ENCODE data around the gene VAT1L.

VAT1L gene

DNA sequence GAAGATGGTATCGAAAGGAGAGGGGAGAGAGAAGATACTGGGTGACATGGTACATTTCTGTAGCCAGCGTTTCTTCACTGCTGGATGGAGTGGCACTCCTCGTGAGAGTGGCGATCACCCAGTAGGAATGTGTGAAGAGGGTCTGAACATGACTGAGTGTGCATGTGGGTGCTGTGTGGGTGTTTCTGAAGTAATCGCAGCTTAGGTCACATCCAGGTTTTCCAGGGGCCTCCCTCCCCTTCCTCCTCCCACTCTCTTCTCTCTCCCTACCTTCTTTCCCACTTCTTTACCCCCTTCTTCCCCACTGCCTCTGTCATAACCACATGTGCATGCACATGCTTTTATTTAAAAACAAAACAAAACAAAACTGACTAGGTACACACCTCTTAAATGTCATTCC is 235.8 kb downstream of the VAT1L start:
- Mint-ChIP-seq H3K4me1 (no peaks in the 10 kb centered on the region), H3K27ac (no peak overlapping the region), H3K9me3 (no peaks in the 10 kb centered on the region), H3K4me3 (no peak overlapping the region), H3K27me3 (peaks cover 21% of the 10 kb centered on the region)
- DNase-seq (no peak), ATAC-seq (no peak)

DNA sequence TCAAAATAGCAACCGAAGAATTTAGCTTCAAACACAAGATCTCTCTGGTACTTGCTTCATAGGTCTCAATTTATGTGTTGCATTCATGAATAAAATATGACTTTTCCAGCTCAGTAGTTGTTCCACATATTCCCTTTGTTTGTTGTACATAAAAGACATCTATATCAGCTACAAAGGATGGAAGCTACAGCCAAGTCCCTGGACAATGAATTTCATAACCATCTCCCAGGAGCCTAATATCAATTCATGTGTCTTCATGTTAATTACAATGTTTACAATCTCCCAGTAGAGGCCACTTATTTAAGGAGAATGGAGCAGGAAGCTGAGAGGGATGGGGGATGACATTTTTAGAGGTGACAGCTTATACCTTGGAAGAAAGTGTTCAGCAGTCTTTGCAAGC is 237.3 kb downstream of the VAT1L start:
- no peak overlapping the region for H3K4me3 Mint-ChIP-seq
- no peaks in the 10 kb centered on the region for H3K9me3 Mint-ChIP-seq
- peaks cover 16% of the 10 kb centered on the region for H3K27me3 Mint-ChIP-seq
- H3K4me1 Mint-ChIP-seq, result no peaks in the 10 kb centered on the region
- DNase-seq (no peak), ATAC-seq (no peak)
- no peak overlapping the region for H3K27ac Mint-ChIP-seq

- Mint-ChIP-seq H3K27me3 (peaks cover 8% of the 10 kb centered on the region), H3K27ac (no peak overlapping the region), H3K4me1 (no peaks in the 10 kb centered on the region), H3K9me3 (no peaks in the 10 kb centered on the region), H3K4me3 (no peak overlapping the region)
- DNase-seq (no peak), ATAC-seq (no peak)
These were observed 239.7 kb downstream of the VAT1L start for GRCh38 chr16:78028018-78028417.

Measured in stimulated activated naive CD8-positive, alpha-beta T cell treated with anti-CD3 and anti-CD28 coated beads, Interleukin-15, amount 100 ng/mL, for 72 hours (primary cell).